Measurements from ENCODE around the gene POLA1. TPM values are rescaled to one million over a fixed set of nuclear protein-coding genes. Genes with fewer than 3 reads are reported as not detected.

The POLA1 gene
- total and polyA plus RNA-seq, 4 experiments from 2014 or later, result 4.9 to 9.1 (median 7.0) TPM

DNA sequence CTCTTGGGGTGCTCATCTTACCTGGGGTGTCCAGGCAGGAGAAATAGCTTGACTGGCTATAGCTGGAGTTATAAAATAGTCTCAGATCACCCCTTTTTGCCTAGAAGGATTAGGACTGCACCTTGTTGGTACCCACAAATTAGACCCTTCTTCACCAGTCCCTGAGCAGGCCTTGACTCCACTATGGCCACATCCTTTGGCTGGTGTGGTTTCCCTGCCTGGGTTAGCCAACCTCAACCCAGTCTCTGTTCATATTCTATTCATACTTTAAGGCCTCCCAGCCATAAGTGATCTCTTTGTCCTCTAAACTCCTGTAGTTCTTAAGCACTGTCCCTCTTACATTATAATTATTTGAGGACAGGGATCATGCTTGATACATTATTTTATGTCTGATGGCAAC, 252.7 kb downstream of the POLA1 start:
- Mint-ChIP-seq H3K36me3 (no peaks in the 10 kb centered on the region), H3K27ac (no peak overlapping the region)

GRCh38 chrX:24954732-24955131, 261.0 kb downstream of the POLA1 start:
- ChIA-PET CTCF (ENCODE audit: partially characterized antibody) (no interaction called here), POLR2A (ENCODE audit: partially characterized antibody) (no interaction called here)
- Histone ChIP-seq H3K4me1 (ENCODE audit: insufficient read depth, low read length) (no peaks in the 10 kb centered on the region), H3K27ac (ENCODE audit: low read depth, low read length) (no peak overlapping the region), H3K36me3 (ENCODE audit: insufficient read depth, low read length) (no peaks in the 10 kb centered on the region), H3K9me3 (ENCODE audit: control insufficient read depth in 1 of 2, low read length in 2 of 2) (no peaks in the 10 kb centered on the region), H3K4me3 (ENCODE audit: low read length in 2 of 2) (no peak overlapping the region), H3K27me3 (ENCODE audit: insufficient read depth, low read length) (no peaks in the 10 kb centered on the region)
- DNase-seq, result no peak
- no peak overlapping the region for H3K4me3 Mint-ChIP-seq
- H3K4me1 Mint-ChIP-seq, result no peaks in the 10 kb centered on the region
- intact Hi-C loops (cut with micrococcal nuclease), result no loop called here
- no peaks in the 10 kb centered on the region for H3K36me3 Mint-ChIP-seq
- H3K27ac Mint-ChIP-seq, result no peak overlapping the region
- H3K27me3 Mint-ChIP-seq, result no peaks in the 10 kb centered on the region
- no peaks in the 10 kb centered on the region for H3K9me3 Mint-ChIP-seq

More for the DNA sequence above, 252.7 kb downstream of the POLA1 start:
- intact Hi-C loops (cut with micrococcal nuclease), result no loop called here
- Histone ChIP-seq H3K36me3 (ENCODE audit: insufficient read depth, low read length) (no peaks in the 10 kb centered on the region), H3K27me3 (ENCODE audit: insufficient read depth, low read length) (no peaks in the 10 kb centered on the region), H3K27ac (ENCODE audit: low read depth, low read length) (no peak overlapping the region), H3K9me3 (ENCODE audit: control insufficient read depth in 1 of 2, low read length in 2 of 2) (no peaks in the 10 kb centered on the region), H3K4me3 (ENCODE audit: low read length in 2 of 2) (no peak overlapping the region), H3K4me1 (ENCODE audit: insufficient read depth, low read length) (no peaks in the 10 kb centered on the region)
- ChIA-PET POLR2A (ENCODE audit: partially characterized antibody) (no interaction called here), CTCF (ENCODE audit: partially characterized antibody) (no interaction called here)
- no peak for DNase-seq
- Mint-ChIP-seq H3K9me3 (no peaks in the 10 kb centered on the region), H3K27me3 (no peaks in the 10 kb centered on the region), H3K4me3 (no peak overlapping the region), H3K4me1 (no peaks in the 10 kb centered on the region)

DNA sequence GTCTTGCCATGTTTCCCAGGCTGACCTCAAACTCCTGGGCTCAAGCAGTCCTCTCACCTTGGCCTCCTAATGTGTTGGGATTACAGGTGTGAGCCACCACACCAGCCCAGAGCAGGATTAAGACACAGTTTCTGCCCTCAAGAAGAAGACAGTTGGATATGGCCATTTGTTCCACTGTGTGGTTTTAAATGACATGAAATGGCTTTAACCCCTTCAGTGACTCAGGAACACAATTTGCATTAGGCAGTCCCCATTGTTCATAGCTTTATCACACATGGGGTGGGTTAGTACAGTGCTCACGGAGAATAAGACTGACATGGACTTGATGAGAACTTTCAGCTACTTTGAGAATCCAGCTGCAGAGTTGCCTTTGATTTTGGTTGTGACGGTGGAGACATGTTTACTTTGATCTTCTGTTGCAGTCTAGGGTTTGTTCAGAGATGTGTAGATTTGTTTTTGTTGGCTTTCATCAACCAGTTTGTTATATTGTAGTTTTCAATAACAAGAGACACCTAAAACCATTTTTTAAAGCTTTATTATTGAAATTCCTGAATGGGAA, 261.7 kb downstream of the POLA1 start:
- H3K27me3 Mint-ChIP-seq, result no peaks in the 10 kb centered on the region
- ChIA-PET POLR2A (ENCODE audit: partially characterized antibody) (no interaction called here), CTCF (ENCODE audit: partially characterized antibody) (no interaction called here)
- no peaks in the 10 kb centered on the region for H3K9me3 Mint-ChIP-seq
- no peaks in the 10 kb centered on the region for H3K36me3 ChIP-seq (ENCODE audit: insufficient read depth, low read length)
- no peaks in the 10 kb centered on the region for H3K9me3 ChIP-seq (ENCODE audit: control insufficient read depth in 1 of 2, low read length in 2 of 2)
- no peaks in the 10 kb centered on the region for H3K4me1 Mint-ChIP-seq
- DNase-seq, result no peak
- H3K4me3 ChIP-seq (ENCODE audit: low read length in 2 of 2), result no peak overlapping the region
- H3K4me3 Mint-ChIP-seq, result no peak overlapping the region
- H3K4me1 ChIP-seq (ENCODE audit: insufficient read depth, low read length), result no peaks in the 10 kb centered on the region
- H3K27ac Mint-ChIP-seq, result no peak overlapping the region
- no peaks in the 10 kb centered on the region for H3K27me3 ChIP-seq (ENCODE audit: insufficient read depth, low read length)
- no peaks in the 10 kb centered on the region for H3K36me3 Mint-ChIP-seq
- no peak overlapping the region for H3K27ac ChIP-seq (ENCODE audit: low read depth, low read length)
- intact Hi-C loops (cut with micrococcal nuclease), result no loop called here

DNA sequence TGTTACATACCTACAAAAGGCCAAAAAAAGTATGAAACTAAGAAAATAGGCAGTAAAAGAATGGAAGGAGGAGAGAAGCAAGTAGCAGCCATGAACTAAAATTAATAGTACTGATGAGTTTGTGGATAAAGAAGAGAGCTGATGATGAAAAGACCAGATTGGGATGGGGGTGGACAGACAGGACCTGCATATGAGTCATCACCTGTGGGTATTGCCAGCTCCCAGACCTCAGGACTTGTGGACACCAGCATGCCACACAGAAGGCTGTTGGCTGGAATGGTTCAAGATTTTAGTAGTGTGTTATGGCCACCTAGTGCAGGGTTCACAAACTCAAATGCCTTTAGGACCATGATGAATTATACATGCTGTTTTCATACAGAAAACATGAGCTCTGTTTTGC, 263.1 kb downstream of the POLA1 start:
- ChIA-PET POLR2A (ENCODE audit: partially characterized antibody) (no interaction called here), CTCF (ENCODE audit: partially characterized antibody) (no interaction called here)
- no peaks in the 10 kb centered on the region for H3K36me3 ChIP-seq (ENCODE audit: insufficient read depth, low read length)
- H3K4me1 ChIP-seq (ENCODE audit: insufficient read depth, low read length), result no peaks in the 10 kb centered on the region
- no peak overlapping the region for H3K4me3 ChIP-seq (ENCODE audit: low read length in 2 of 2)
- H3K27ac ChIP-seq (ENCODE audit: low read depth, low read length), result no peak overlapping the region
- DNase-seq, result no peak
- H3K9me3 ChIP-seq (ENCODE audit: control insufficient read depth in 1 of 2, low read length in 2 of 2), result no peaks in the 10 kb centered on the region
- H3K27me3 Mint-ChIP-seq, result no peaks in the 10 kb centered on the region
- no peaks in the 10 kb centered on the region for H3K36me3 Mint-ChIP-seq
- intact Hi-C loops (cut with micrococcal nuclease), result no loop called here
- no peaks in the 10 kb centered on the region for H3K4me1 Mint-ChIP-seq
- no peak overlapping the region for H3K27ac Mint-ChIP-seq
- H3K27me3 ChIP-seq (ENCODE audit: insufficient read depth, low read length), result no peaks in the 10 kb centered on the region
- H3K4me3 Mint-ChIP-seq, result no peak overlapping the region
- no peaks in the 10 kb centered on the region for H3K9me3 Mint-ChIP-seq

GRCh38 chrX:24961809-24962208, 268.1 kb downstream of the POLA1 start:
- Mint-ChIP-seq H3K4me3 (no peak overlapping the region), H3K4me1 (no peaks in the 10 kb centered on the region), H3K9me3 (peaks cover 0 to 2% (median 0%) of the 10 kb centered on the region in 8 donors), H3K36me3 (no peaks in the 10 kb centered on the region), H3K27me3 (no peaks in the 10 kb centered on the region), H3K27ac (no peak overlapping the region)
- Histone ChIP-seq H3K4me3 (ENCODE audit: low read length in 2 of 2) (no peak overlapping the region), H3K27me3 (ENCODE audit: insufficient read depth, low read length) (no peaks in the 10 kb centered on the region), H3K4me1 (ENCODE audit: insufficient read depth, low read length) (no peaks in the 10 kb centered on the region), H3K9me3 (ENCODE audit: control insufficient read depth in 1 of 2, low read length in 2 of 2) (no peaks in the 10 kb centered on the region), H3K27ac (ENCODE audit: low read depth, low read length) (no peak overlapping the region), H3K36me3 (ENCODE audit: insufficient read depth, low read length) (no peaks in the 10 kb centered on the region)
- no peak for DNase-seq
- intact Hi-C loops (cut with micrococcal nuclease), result no loop called here
- ChIA-PET CTCF (ENCODE audit: partially characterized antibody) (no interaction called here), POLR2A (ENCODE audit: partially characterized antibody) (no interaction called here)

DNA sequence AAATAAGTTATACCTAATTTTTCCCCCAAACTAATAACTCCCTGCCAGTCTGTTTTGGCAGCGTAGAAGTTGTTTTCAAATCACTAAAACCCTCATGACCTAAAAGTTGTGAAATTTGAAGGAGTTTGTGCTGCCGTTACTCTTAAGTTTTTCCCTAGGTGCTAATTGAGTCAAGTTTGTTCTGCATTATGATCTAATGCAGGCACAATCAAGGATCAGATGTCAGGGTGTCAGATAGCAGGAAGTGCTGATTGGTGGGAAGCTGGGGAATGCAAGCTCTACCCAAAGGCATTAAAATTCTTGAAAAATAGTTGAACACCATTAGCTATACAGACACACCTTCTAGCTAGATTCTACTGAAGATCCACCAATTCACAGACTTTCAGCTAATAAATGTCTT, 270.1 kb downstream of the POLA1 start:
- CTCF ChIA-PET (ENCODE audit: partially characterized antibody), result no interaction called here

GRCh38 chrX:24965372-24965771, 271.7 kb downstream of the POLA1 start:
- peaks cover 0 to 7% of the 10 kb centered on the region in 2 donors for H3K36me3 Mint-ChIP-seq
- no peaks in the 10 kb centered on the region for H3K36me3 ChIP-seq (ENCODE audit: insufficient read depth, low read length)
- H3K4me1 Mint-ChIP-seq, result no peaks in the 10 kb centered on the region
- H3K9me3 Mint-ChIP-seq, result peaks cover 0 to 4% (median under 1%) of the 10 kb centered on the region in 8 donors
- POLR2A ChIA-PET (ENCODE audit: partially characterized antibody), result no interaction called here
- intact Hi-C loops (cut with micrococcal nuclease), result no loop called here
- no peak overlapping the region for H3K4me3 ChIP-seq (ENCODE audit: low read length in 2 of 2)
- CTCF ChIA-PET (ENCODE audit: partially characterized antibody), result no interaction called here
- no peaks in the 10 kb centered on the region for H3K9me3 ChIP-seq (ENCODE audit: control insufficient read depth in 1 of 2, low read length in 2 of 2)
- no peak overlapping the region for H3K4me3 Mint-ChIP-seq
- no peaks in the 10 kb centered on the region for H3K27me3 Mint-ChIP-seq
- no peak overlapping the region for H3K27ac ChIP-seq (ENCODE audit: low read depth, low read length)
- H3K27ac Mint-ChIP-seq, result no peak overlapping the region
- H3K27me3 ChIP-seq (ENCODE audit: insufficient read depth, low read length), result no peaks in the 10 kb centered on the region
- H3K4me1 ChIP-seq (ENCODE audit: insufficient read depth, low read length), result no peaks in the 10 kb centered on the region
- no peak for DNase-seq

More for the DNA sequence above, 270.1 kb downstream of the POLA1 start:
- Mint-ChIP-seq H3K36me3 (peaks cover 0 to 3% of the 10 kb centered on the region in 2 donors), H3K27me3 (no peaks in the 10 kb centered on the region), H3K27ac (no peak overlapping the region), H3K9me3 (peaks cover 0 to 3% (median under 1%) of the 10 kb centered on the region in 8 donors), H3K4me3 (no peak overlapping the region), H3K4me1 (no peaks in the 10 kb centered on the region)
- H3K4me3 ChIP-seq (ENCODE audit: low read length in 2 of 2), result no peak overlapping the region
- intact Hi-C loops (cut with micrococcal nuclease), result no loop called here
- no peak overlapping the region for H3K27ac ChIP-seq (ENCODE audit: low read depth, low read length)
- H3K4me1 ChIP-seq (ENCODE audit: insufficient read depth, low read length), result no peaks in the 10 kb centered on the region
- no peaks in the 10 kb centered on the region for H3K36me3 ChIP-seq (ENCODE audit: insufficient read depth, low read length)
- H3K9me3 ChIP-seq (ENCODE audit: control insufficient read depth in 1 of 2, low read length in 2 of 2), result no peaks in the 10 kb centered on the region
- DNase-seq, result no peak
- no peaks in the 10 kb centered on the region for H3K27me3 ChIP-seq (ENCODE audit: insufficient read depth, low read length)
- POLR2A ChIA-PET (ENCODE audit: partially characterized antibody), result no interaction called here

DNA sequence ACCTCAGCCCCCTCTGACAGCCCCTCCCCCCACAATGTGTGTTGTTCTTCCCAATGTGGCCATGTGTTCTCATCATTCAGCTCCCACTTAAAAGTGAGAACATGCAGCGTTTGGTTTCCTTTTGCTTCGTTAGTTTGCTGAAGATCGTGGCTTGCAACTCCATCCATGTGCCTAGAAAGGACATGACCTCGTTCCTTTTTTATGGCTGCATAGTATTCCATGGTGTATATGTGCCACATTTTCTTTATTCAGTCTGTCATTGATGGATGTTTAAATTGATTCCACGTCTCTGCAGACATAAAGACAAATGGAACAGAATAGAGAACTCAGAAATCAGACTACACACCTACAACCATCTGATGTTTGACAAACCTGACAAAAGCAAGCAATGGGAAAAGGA, 276.1 kb downstream of the POLA1 start:
- Histone ChIP-seq H3K27ac (ENCODE audit: low read depth, low read length) (no peak overlapping the region), H3K4me1 (ENCODE audit: insufficient read depth, low read length) (no peaks in the 10 kb centered on the region), H3K9me3 (ENCODE audit: control insufficient read depth in 1 of 2, low read length in 2 of 2) (no peaks in the 10 kb centered on the region), H3K36me3 (ENCODE audit: insufficient read depth, low read length) (no peaks in the 10 kb centered on the region), H3K27me3 (ENCODE audit: insufficient read depth, low read length) (no peaks in the 10 kb centered on the region), H3K4me3 (ENCODE audit: low read length in 2 of 2) (no peak overlapping the region)
- H3K27me3 Mint-ChIP-seq, result no peaks in the 10 kb centered on the region
- DNase-seq, result no peak
- no peaks in the 10 kb centered on the region for H3K4me1 Mint-ChIP-seq
- ChIA-PET CTCF (ENCODE audit: partially characterized antibody) (no interaction called here), POLR2A (ENCODE audit: partially characterized antibody) (no interaction called here)
- intact Hi-C loops (cut with micrococcal nuclease), result no loop called here
- H3K27ac Mint-ChIP-seq, result peak overlapping the region in 1 of 7 donors; percentile 75
- H3K9me3 Mint-ChIP-seq, result peaks cover 0 to 4% (median under 1%) of the 10 kb centered on the region in 8 donors
- no peak overlapping the region for H3K4me3 Mint-ChIP-seq
- H3K36me3 Mint-ChIP-seq, result peaks cover 3 to 7% of the 10 kb centered on the region in 2 donors

Measured in CD4-positive, alpha-beta memory T cell (primary cell).